ENCODE data around the gene PANK2. TPM values are rescaled to one million over a fixed set of nuclear protein-coding genes. Genes with fewer than 3 reads are reported as not detected.

PANK2 gene
- polyA plus RNA-seq, 1 donor (not counting 4 experiments of a cell fraction or from before 2014, with no cell fraction given): 23.6 TPM

GRCh38 chr20:3932277-3932676 lies 43.1 kb downstream of the PANK2 start:
- FAIRE-seq (no peak), DNase-seq (ENCODE audit: low read depth, low spot score) (no peak)
- dilution Hi-C loops (cut with MboI; ENCODE audit: extremely low pct_ligation_motif_present, low sequenced_read_pairs): no loop called here
- Histone ChIP-seq H3K27ac (ENCODE audit: control insufficient read depth, insufficient read depth, low read length) (no peak overlapping the region), H4K20me1 (ENCODE audit: control insufficient read depth, extremely low read depth, insufficient read depth, low read length) (no peaks in the 10 kb centered on the region), H3K36me3 (ENCODE audit: control insufficient read depth in 2 of 2, extremely low read depth in 1 of 2, insufficient read depth in 2 of 2, low read length in 2 of 2) (peaks cover 0 to 6% of the 10 kb centered on the region in 2 experiments), H3K4me3 (ENCODE audit: control insufficient read depth in 2 of 3, extremely low read depth in 1 of 3, insufficient read depth in 2 of 3, low read depth in 1 of 3, low read length in 3 of 3) (peak overlapping the region in 2 of 3 experiments; percentile 43 to 72), H3K4me1 (ENCODE audit: control insufficient read depth, extremely low read depth, insufficient read depth, low read length) (peaks cover 6% of the 10 kb centered on the region), H3K9me1 (ENCODE audit: control insufficient read depth, extremely low read depth, insufficient read depth, low read length) (no peaks in the 10 kb centered on the region), H3K27me3 (ENCODE audit: control insufficient read depth, extremely low read depth, insufficient read depth, low read length) (no peaks in the 10 kb centered on the region), H3K9ac (ENCODE audit: control insufficient read depth, extremely low read depth, insufficient read depth, low read length) (peak overlapping the region; percentile 38), H3K4me2 (ENCODE audit: control insufficient read depth, extremely low read depth, insufficient read depth, low read depth, low read length) (peak overlapping the region; percentile 88), H3K9me3 (ENCODE audit: control insufficient read depth, low read depth, low read length) (no peaks in the 10 kb centered on the region), H2AFZ (ENCODE audit: control insufficient read depth, low read length) (peak overlapping the region; percentile 60), H3K79me2 (ENCODE audit: control insufficient read depth, insufficient read depth, low read length) (no peaks in the 10 kb centered on the region)
- TF ChIP-seq EZH2 (IDR thresholded peaks at IDR 0.05; ENCODE audit: low read length): no peak
- TF ChIP-seq CTCF (optimal IDR thresholded peaks at IDR 0.05 in 1 of 3, IDR thresholded peaks at IDR 0.05 in 1 of 3, conservative IDR thresholded peaks at IDR 0.05 in 1 of 3; ENCODE audit: extremely low read depth in 1 of 3, insufficient read depth in 2 of 3, low read length in 3 of 3): no peak

GRCh38 chr20:3932681-3933080 lies 43.5 kb downstream of the PANK2 start:
- FAIRE-seq (no peak), DNase-seq (ENCODE audit: low read depth, low spot score) (no peak)
- dilution Hi-C loops (cut with MboI; ENCODE audit: extremely low pct_ligation_motif_present, low sequenced_read_pairs): no loop called here
- peak overlapping the region in 2 of 3 experiments; percentile 43 to 72 for H3K4me3 ChIP-seq (ENCODE audit: control insufficient read depth in 2 of 3, extremely low read depth in 1 of 3, insufficient read depth in 2 of 3, low read depth in 1 of 3, low read length in 3 of 3)
- H3K4me2 ChIP-seq (ENCODE audit: control insufficient read depth, extremely low read depth, insufficient read depth, low read depth, low read length): peak overlapping the region; percentile 88
- H3K27ac ChIP-seq (ENCODE audit: control insufficient read depth, insufficient read depth, low read length): no peak overlapping the region
- H3K36me3 ChIP-seq (ENCODE audit: control insufficient read depth in 2 of 2, extremely low read depth in 1 of 2, insufficient read depth in 2 of 2, low read length in 2 of 2): peaks cover 0 to 6% of the 10 kb centered on the region in 2 experiments
- H2AFZ ChIP-seq (ENCODE audit: control insufficient read depth, low read length): peak overlapping the region; percentile 60
- peak overlapping the region; percentile 38 for H3K9ac ChIP-seq (ENCODE audit: control insufficient read depth, extremely low read depth, insufficient read depth, low read length)
- H3K9me1 ChIP-seq (ENCODE audit: control insufficient read depth, extremely low read depth, insufficient read depth, low read length): no peaks in the 10 kb centered on the region
- H4K20me1 ChIP-seq (ENCODE audit: control insufficient read depth, extremely low read depth, insufficient read depth, low read length): no peaks in the 10 kb centered on the region
- no peaks in the 10 kb centered on the region for H3K79me2 ChIP-seq (ENCODE audit: control insufficient read depth, insufficient read depth, low read length)
- H3K9me3 ChIP-seq (ENCODE audit: control insufficient read depth, low read depth, low read length): no peaks in the 10 kb centered on the region
- no peak for TF ChIP-seq CTCF (optimal IDR thresholded peaks at IDR 0.05 in 1 of 3, IDR thresholded peaks at IDR 0.05 in 1 of 3, conservative IDR thresholded peaks at IDR 0.05 in 1 of 3; ENCODE audit: extremely low read depth in 1 of 3, insufficient read depth in 2 of 3, low read length in 3 of 3)
- no peak for TF ChIP-seq EZH2 (IDR thresholded peaks at IDR 0.05; ENCODE audit: low read length)
- H3K27me3 ChIP-seq (ENCODE audit: control insufficient read depth, extremely low read depth, insufficient read depth, low read length): no peaks in the 10 kb centered on the region
- H3K4me1 ChIP-seq (ENCODE audit: control insufficient read depth, extremely low read depth, insufficient read depth, low read length): peaks cover 6% of the 10 kb centered on the region

Measured in keratinocyte (primary cell).